ENCODE measurements around the gene NCLN. TPM values are rescaled to one million over a fixed set of nuclear protein-coding genes. Genes with fewer than 3 reads are reported as not detected.
"Not testable (repeated sequence)": the region's sequence is repeated elsewhere in the genome, so short reads cannot be mapped to it uniquely, and the experiment has no call there.

Gene NCLN
- total RNA-seq, 1 experiment from 2014 or later: 62.2 TPM

DNA sequence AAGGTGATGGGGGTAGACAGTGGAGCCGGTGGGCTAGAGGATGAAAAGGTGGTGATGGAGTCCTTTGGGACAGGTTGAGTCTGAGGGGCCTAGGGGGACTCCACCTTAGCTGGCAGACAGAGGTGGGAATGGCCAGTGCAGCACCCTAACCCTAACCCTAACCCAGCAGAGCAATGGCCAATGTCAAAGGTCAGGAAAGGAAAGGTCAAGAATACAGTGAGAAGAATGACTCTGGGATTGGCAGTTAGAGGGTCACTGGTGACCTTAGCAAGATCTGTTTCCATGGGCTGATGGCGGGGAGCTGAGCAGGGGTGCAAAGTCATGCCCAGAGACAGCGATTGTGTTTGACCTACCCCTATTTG is 33.3 kb upstream of the NCLN start:
- no peak for DNase-seq (ENCODE audit: low read depth, low spot score)
- in situ Hi-C loops (cut with HindIII; ENCODE audit: low pct_unique_long_range_greater_than_20kb, low sequenced_read_pairs): no loop called here

DNA sequence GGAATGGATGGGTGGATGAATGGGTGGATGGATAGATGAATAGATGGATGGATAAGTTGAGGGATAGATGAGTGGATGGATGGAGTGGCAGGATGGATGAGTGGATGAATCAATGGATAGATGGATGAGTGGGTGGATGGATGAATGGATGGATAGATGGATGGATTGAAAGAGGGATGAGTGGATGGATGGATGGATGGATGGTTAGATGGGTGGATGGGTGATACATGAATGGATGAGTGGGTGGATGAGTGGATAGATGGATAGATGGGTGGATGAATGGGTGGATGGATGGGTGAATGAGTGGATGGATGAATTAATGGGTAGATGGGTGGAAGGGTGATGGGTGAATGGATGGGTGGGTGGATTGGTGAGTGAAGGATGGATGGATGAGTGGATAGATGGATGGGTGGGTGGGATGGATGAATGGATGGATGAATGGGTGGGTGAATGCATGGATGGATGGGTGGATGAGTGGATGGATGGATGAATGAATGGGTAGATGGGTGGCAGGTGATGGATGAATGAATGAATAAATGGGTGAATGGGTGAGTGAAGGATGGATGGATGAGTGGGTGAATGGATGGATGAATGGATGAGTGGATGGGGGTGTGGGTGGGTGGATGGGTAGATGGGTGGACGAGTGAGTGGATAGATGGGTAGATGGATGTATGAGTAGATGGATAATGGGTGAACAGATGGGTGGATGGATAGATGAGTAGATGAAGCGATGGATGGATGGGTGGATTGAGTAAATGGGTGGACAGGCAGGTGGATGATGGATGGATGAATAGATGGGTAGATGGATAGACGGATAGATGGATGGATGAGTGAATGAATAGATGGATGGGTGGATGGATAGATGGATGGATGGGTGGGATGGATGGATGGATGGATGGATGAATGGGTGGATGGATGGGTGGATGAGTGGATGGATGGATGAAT is 32.2 kb upstream of the NCLN start:
- in situ Hi-C loops (cut with HindIII; ENCODE audit: low pct_unique_long_range_greater_than_20kb, low sequenced_read_pairs): no loop called here
- no peak for DNase-seq (ENCODE audit: low read depth, low spot score)

DNA sequence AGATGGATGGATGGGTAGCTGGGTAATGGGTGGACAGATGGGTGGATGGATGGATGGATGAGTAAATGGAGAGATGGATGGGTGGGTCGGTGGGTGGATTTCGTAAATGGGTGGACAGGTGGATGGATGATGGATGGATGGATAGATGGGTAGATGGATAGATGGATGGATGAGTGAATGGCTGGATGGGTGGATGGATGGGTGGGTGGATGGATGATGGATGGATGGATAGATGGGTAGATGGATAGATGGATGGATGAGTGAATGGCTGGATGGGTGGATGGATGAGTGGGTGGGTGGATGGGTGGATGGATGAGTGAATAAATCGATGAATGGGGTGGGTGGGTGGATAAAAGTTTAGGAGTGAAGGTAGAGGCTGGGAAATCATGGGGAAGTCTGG is 31.3 kb upstream of the NCLN start:
- in situ Hi-C loops (cut with HindIII; ENCODE audit: low pct_unique_long_range_greater_than_20kb, low sequenced_read_pairs); DNase-seq (ENCODE audit: low read depth, low spot score): not testable (repeated sequence)

DNA sequence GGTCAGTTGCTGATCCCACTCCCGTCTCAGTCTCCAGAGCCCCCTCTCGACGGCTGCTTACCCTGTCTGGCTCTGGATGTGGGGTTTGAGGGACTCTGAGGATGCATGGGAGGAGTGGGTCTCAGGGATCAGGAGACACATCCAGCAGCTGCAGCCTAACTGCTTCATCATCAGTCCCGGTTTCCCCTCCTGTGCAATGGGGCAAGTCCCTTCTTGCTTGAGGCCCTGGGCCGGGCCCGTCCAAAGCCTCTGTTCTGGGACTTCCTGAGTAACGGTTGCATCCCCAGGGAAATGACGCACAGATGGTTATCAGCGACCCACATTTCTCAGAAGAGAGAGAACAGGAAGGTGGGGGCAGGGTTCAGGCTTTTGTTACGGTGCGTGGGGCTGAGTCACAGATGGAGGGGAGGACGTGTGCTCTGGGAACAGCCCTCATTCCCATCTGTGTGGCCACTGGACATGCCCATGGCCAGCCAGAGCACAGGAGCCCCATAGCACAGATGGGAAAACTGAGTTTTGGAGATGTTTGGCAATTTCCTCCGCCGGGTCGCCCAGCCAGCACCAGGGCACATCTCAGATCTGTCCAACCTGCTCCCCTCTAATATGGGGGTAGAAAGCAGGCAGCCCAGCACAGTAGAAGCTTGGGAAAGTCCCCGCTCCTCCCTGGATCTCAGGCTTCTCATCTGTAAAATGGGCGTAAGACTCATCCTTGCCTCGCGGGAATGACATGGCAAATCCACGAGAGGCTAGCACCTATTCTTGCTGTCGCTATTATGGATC is 30.6 kb upstream of the NCLN start:
- in situ Hi-C loops (cut with HindIII; ENCODE audit: low pct_unique_long_range_greater_than_20kb, low sequenced_read_pairs): no loop called here
- DNase-seq (ENCODE audit: low read depth, low spot score): peak; percentile 60

DNA sequence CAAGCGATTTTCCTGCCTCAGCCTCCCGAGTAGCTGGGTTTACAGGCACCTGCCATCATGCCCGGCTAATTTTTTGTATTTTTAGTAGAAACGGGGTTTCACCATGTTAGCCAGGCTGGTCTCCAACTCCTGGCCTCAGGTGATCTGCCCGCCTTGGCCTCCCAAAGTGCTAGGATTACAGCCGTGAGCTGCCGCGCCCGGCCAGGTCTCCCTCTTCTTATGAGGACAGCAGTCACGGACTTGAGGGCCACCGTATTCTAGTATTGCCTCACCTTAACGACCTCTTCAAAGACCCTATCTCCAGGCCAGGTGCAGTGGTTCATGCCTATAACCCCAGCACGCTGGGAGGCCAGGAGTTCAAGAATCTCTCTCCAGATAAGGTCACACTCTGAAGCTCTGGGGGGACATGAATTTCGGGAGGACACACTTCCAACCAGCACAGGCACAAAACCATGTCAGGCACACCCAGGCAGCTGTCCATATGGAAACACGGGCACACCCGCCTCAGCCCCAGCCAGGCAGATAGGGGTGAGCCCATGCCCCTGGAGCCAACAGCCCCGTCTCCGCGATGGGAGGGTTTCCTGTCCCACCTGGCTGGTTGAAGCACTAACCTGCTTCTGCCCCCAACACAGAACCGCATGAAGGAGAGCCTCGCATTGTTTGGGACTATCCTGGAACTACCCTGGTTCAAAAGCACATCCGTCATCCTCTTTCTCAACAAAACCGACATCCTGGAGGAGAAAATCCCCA is 28.5 kb upstream of the NCLN start:
- in situ Hi-C loops (cut with HindIII; ENCODE audit: low pct_unique_long_range_greater_than_20kb, low sequenced_read_pairs): no loop called here
- DNase-seq (ENCODE audit: low read depth, low spot score): no peak

DNA sequence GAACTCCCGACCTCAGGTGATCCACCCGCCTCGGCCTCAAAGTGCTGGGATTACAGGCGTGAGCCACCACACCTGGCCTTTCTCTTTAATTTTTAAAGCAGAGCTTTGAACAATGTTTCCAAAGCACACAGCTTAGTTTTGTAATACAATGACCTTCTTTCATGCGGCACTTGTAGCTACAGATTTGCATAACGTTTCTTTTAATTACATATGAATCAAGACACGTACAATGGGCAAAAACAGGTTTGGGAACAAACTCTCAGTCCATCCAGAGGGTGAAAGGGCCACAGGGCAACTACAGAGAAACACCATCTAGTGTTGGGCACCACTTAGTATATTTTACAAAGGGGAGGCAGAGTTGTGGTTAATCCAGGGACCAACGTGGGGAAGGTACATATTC is 26.2 kb upstream of the NCLN start:
- in situ Hi-C loops (cut with HindIII; ENCODE audit: low pct_unique_long_range_greater_than_20kb, low sequenced_read_pairs): no loop called here
- no peak for DNase-seq (ENCODE audit: low read depth, low spot score)

DNA sequence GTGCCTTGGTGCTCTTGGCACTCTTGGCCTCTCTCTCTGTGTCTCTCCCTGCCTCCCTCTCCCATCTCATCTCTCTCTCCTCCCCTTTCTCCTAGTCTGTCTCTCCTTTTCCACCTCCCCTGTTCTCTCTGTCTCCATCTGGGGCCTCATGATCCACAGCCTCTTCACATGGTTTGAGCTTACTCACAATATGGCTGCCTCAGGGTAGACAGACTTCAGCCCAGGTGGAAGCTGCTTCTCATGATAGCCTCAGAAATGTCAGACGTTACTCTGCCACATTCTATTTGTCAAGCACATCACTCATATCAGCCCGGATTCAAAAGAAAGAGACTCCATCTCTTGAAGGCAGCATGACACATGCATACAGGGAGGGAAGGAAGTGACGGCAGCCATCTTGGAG is 25.5 kb upstream of the NCLN start:
- no peak for DNase-seq (ENCODE audit: low read depth, low spot score)
- in situ Hi-C loops (cut with HindIII; ENCODE audit: low pct_unique_long_range_greater_than_20kb, low sequenced_read_pairs): no loop called here

DNA sequence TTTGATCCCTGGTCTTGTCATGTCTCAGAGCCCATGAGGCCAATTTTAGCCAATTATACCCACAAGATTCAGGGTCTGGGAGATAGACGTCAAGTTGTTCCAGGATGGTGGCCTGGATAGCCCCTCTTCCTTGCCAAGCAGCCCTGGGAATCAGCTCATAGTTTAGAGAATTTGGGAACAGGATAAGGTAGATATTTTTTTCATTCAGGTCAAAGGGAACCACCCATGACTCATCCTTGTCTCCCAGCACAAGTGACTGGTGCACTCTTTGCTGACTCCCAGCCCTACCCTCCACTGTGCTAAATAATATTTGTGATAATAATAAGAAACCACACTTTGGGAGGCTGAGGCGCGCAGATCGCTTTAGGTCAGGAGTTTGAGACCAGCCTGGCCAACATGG is 24.3 kb upstream of the NCLN start:
- in situ Hi-C loops (cut with HindIII; ENCODE audit: low pct_unique_long_range_greater_than_20kb, low sequenced_read_pairs): no loop called here
- DNase-seq (ENCODE audit: low read depth, low spot score): no peak

DNA sequence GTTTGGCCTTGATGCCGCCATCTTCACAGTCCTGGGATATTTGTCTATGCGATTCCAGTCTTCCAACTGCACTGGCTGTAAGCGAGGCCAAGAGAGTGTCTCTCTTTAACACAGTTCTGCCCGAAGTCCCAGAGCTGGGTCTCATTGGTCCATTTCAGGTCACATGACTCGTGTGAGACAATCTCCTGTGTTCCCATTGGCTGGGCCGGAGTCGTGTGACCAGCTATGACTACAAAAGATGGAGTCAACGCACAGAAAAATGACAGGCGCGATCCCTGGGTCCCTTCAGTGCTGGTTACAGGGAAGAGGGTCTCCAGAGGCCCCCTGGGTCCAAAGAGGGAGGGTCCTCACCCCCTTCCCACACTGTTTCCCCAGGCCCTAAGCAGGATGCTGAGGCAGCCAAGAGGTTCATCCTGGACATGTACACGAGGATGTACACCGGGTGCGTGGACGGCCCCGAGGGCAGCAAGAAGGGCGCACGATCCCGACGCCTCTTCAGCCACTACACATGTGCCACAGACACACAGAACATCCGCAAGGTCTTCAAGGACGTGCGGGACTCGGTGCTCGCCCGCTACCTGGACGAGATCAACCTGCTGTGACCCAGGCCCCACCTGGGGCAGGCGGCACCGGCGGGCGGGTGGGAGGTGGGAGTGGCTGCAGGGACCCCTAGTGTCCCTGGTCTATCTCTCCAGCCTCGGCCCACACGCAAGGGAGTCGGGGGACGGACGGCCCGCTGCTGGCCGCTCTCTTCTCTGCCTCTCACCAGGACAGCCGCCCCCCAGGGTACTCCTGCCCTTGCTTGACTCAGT is 23.1 kb upstream of the NCLN start:
- DNase-seq (ENCODE audit: low read depth, low spot score): peak; percentile 72
- in situ Hi-C loops (cut with HindIII; ENCODE audit: low pct_unique_long_range_greater_than_20kb, low sequenced_read_pairs): no loop called here

DNA sequence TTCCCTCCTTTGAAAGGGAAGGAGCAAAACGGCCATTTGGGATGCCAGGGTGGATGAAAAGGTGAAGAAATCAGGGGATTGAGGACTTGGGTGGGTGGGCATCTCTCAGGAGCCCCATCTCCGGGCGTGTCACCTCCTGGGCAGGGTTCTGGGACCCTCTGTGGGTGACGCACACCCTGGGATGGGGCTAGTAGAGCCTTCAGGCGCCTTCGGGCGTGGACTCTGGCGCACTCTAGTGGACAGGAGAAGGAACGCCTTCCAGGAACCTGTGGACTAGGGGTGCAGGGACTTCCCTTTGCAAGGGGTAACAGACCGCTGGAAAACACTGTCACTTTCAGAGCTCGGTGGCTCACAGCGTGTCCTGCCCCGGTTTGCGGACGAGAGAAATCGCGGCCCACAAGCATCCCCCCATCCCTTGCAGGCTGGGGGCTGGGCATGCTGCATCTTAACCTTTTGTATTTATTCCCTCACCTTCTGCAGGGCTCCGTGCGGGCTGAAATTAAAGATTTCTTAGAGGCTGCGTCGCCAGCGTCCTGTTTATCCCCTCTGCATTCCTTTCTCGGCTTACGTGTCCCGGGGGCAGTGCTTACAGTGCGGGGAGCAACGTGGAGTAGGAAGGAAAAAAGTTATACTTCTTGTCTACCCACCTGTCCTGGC is 22.4 kb upstream of the NCLN start:
- in situ Hi-C loops (cut with HindIII; ENCODE audit: low pct_unique_long_range_greater_than_20kb, low sequenced_read_pairs): no loop called here
- DNase-seq (ENCODE audit: low read depth, low spot score): peak; percentile 68

DNA sequence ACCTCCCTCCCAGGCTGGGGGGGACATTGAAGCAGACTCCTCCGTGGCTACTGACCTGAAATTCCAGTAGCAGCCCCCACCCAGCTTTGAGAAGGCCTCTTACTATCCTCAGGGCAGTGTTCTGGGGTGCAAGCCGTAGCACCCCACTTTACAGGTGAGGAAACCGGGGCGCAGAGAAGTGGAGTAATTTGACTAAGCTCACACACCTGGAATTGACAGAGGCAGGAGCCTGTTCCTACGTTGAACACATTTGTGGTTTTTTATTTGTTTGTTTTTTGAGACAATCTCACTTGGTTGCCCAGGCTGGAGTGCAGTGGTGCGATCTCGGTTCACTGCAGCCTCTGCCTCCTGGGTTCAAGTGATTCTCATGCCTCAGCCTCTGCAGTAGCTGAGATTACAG is 21.8 kb upstream of the NCLN start:
- in situ Hi-C loops (cut with HindIII; ENCODE audit: low pct_unique_long_range_greater_than_20kb, low sequenced_read_pairs): no loop called here
- DNase-seq (ENCODE audit: low read depth, low spot score): no peak

DNA sequence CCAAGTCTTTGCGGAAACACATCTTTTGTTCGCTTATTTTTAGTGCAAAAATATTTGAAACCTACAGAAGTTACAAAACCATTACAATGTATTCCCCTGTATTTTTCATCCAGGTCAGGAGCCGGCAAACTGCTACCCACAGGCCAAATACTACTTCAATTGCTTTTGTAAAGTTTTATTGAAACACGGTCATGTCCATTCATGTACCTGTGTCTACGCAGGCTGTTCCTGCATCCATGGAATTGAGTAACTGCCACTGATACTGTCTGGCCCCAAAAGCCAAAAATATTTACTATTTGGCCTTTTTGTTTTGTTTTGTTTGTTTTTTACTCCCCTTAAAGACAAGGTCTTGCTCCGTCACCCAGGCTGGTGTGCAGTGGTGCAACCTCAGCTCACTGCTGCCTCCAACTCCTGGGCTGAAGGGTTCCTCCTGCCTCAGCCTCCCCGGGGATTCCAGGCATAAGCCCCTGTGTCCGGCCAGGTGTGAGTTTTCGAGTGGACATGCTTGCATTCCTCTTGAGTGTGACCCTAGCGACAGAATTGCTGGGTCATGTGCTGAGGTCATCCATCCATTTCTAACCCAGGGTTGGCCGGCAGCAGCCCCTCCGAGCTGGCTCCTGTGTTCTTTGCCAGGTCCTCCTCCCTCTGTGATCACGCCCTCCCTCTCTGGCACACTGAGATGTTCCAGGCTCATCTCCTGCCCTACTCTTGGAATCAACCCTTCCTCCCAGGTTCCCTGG is 18.0 kb upstream of the NCLN start:
- DNase-seq (ENCODE audit: low read depth, low spot score): no peak
- in situ Hi-C loops (cut with HindIII; ENCODE audit: low pct_unique_long_range_greater_than_20kb, low sequenced_read_pairs): no loop called here

DNA sequence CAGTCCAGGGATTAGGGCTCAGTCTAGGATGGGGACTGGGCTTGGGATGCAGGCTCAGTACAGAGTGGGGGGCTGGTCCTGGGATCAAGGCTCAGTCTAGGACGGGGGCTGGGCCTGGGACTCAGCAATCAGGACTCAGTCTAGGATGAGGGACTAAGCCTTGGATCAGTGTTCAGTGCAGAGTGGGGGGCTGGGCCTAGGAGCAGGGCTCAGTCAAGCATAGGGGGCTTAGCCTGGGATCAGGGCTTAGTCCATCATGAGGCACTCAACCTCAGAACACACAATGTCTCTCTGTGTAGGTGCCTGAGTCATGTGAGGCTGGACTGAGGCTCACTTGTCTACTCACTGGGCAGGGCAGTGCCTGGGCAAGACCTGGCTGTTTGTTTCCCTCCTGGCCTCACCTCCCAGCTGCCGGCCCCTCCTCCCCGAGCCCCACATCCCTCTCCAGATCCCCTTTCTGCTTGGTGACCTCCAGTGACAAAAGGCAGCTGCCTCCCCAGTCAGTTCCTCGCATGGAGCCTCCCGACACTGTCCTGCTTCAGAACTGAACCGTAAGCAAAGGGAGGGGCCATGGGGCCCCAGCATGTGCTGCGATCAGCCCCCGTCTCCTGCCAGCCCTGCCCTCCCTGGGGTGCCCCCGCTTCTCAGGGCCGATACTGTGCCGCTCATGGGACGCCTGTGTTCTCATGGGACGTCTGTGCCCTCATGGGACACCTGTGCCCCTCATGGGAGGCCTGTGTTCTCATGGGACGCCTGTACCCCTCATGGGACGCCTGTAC is 13.6 kb upstream of the NCLN start:
- peak; percentile 66 for DNase-seq (ENCODE audit: low read depth, low spot score)
- in situ Hi-C loops (cut with HindIII; ENCODE audit: low pct_unique_long_range_greater_than_20kb, low sequenced_read_pairs): no loop called here

DNA sequence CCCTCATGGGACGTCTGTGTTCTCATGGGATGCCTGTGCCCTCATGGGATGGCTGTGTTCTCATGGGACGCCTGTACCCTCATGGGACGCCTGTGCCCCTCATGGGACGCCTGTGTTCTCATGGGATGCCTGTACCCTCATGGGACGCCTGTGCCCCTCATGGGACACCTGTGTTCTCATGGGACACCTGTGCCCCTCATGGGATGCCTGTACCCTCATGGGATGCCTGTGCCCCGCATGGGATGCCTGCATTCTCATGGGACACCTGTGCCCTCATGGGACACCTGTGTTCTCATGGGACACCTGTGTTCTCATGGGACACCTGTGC is 13.1 kb upstream of the NCLN start:
- in situ Hi-C loops (cut with HindIII; ENCODE audit: low pct_unique_long_range_greater_than_20kb, low sequenced_read_pairs); DNase-seq (ENCODE audit: low read depth, low spot score): not testable (repeated sequence)

DNA sequence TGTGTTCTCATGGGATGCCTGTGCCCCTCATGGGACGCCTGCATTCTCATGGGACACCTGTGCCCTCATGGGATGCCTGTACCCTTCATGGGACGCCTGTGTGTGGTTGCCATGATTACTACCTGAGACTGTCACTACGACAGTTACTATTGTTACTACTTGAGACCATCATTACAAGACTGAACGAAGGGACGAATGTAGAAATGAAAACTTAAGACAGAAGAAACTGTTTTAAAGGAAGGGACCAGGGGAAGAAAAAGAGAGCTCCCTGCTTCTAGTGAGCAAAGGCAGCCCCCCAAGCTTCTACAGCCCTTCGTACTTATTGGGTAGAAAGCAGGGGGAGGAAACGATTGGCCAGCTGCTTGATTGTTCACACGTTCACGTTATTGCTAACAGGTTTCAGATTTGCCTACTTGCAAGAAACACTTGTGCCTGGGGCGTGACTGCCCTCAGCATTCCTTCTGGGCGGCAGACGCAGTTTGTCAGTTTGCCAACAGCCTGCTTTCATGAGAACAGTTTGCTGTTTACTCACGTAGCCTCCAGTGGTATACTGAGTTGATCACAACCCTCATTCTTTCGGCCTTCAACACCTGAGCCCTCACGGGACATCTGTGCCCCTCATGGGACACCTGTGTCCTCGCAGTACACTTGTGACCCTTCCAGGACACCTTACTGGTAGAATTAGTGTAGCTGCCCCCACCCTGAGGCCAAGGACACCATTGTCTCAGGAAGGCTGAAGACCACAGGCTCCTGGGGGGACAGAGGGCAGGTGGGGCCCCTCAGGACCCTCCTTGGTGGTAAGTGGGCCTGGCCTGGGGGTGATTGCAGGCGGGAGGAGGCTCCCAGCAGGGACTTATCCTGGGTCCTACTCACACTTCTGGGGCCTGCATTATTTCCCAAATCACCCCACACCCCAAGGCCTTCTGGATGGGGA is 9.7 kb upstream of the NCLN start:
- peak; percentile 44 for DNase-seq (ENCODE audit: low read depth, low spot score)
- in situ Hi-C loops (cut with HindIII; ENCODE audit: low pct_unique_long_range_greater_than_20kb, low sequenced_read_pairs): no loop called here

Measured in SK-MEL-5 (cell line).